ENCODE measurements around the gene ASPG. TPM values are rescaled to one million over a fixed set of nuclear protein-coding genes. Genes with fewer than 3 reads are reported as not detected.

The ASPG gene
- total RNA-seq, 1 donor from 2014 or later: not detected

GRCh38 chr14:104115691-104116287 lies 30.3 kb downstream of the ASPG start:
- intact Hi-C loops (cut with micrococcal nuclease): no loop called here

GRCh38 chr14:104116288-104116755 lies 30.8 kb downstream of the ASPG start:
- intact Hi-C loops (cut with micrococcal nuclease): no loop called here

GRCh38 chr14:104116756-104117340 lies 31.3 kb downstream of the ASPG start:
- intact Hi-C loops (cut with micrococcal nuclease): no loop called here

- intact Hi-C loops (cut with micrococcal nuclease): no loop called here
Observed at GRCh38 chr14:104117341-104118005, 32.0 kb downstream of the ASPG start.

GRCh38 chr14:104118006-104118844 lies 32.7 kb downstream of the ASPG start:
- intact Hi-C loops (cut with micrococcal nuclease): no loop called here

- intact Hi-C loops (cut with micrococcal nuclease): no loop called here
Observed at GRCh38 chr14:104119119-104119487, 33.6 kb downstream of the ASPG start.

GRCh38 chr14:104119488-104120251 lies 34.2 kb downstream of the ASPG start:
- intact Hi-C loops (cut with micrococcal nuclease): no loop called here

GRCh38 chr14:104120281-104120741 lies 34.8 kb downstream of the ASPG start:
- intact Hi-C loops (cut with micrococcal nuclease): no loop called here

- intact Hi-C loops (cut with micrococcal nuclease): no loop called here
Observed at GRCh38 chr14:104121142-104121541, 35.6 kb downstream of the ASPG start.

GRCh38 chr14:104123879-104124278 lies 38.4 kb downstream of the ASPG start:
- intact Hi-C loops (cut with micrococcal nuclease): no loop called here

- intact Hi-C loops (cut with micrococcal nuclease): no loop called here
Observed at GRCh38 chr14:104125011-104125410, 39.5 kb downstream of the ASPG start.

GRCh38 chr14:104126753-104127152 lies 41.3 kb downstream of the ASPG start:
- intact Hi-C loops (cut with micrococcal nuclease): no loop called here

- intact Hi-C loops (cut with micrococcal nuclease): no loop called here
Observed at GRCh38 chr14:104128981-104129380, 43.5 kb downstream of the ASPG start.

- intact Hi-C loops (cut with micrococcal nuclease): no loop called here
Observed at GRCh38 chr14:104129556-104129955, 44.1 kb downstream of the ASPG start.

GRCh38 chr14:104130974-104131651 lies 45.6 kb downstream of the ASPG start:
- intact Hi-C loops (cut with micrococcal nuclease): loop anchor here (1.0 kb wide), 1 partner anchor 53 kb away; no protein-coding TSS in a partner anchor

- intact Hi-C loops (cut with micrococcal nuclease): loop anchor here (1.0 kb wide), 1 partner anchor 54 kb away; no protein-coding TSS in a partner anchor
Observed at GRCh38 chr14:104131968-104132732, 46.6 kb downstream of the ASPG start.

- intact Hi-C loops (cut with micrococcal nuclease): no loop called here
Observed at GRCh38 chr14:104132981-104133380, 47.5 kb downstream of the ASPG start.

GRCh38 chr14:104133496-104133895 lies 48.0 kb downstream of the ASPG start:
- intact Hi-C loops (cut with micrococcal nuclease): no loop called here
